ENCODE data around the gene NPLOC4. TPM values are rescaled to one million over a fixed set of nuclear protein-coding genes. Genes with fewer than 3 reads are reported as not detected.

The NPLOC4 gene
- total RNA-seq, 4 donors from 2014 or later: 45.8 to 98.5 (median 58.1) TPM

- DNase-seq: no peak
- WGBS, 2 donors: 0% methylated on average over 16 of the region's 34 CpGs; no CpG with 5 or more reads in 1 of the 2 donors
- TF ChIP-seq, protein P1, sequence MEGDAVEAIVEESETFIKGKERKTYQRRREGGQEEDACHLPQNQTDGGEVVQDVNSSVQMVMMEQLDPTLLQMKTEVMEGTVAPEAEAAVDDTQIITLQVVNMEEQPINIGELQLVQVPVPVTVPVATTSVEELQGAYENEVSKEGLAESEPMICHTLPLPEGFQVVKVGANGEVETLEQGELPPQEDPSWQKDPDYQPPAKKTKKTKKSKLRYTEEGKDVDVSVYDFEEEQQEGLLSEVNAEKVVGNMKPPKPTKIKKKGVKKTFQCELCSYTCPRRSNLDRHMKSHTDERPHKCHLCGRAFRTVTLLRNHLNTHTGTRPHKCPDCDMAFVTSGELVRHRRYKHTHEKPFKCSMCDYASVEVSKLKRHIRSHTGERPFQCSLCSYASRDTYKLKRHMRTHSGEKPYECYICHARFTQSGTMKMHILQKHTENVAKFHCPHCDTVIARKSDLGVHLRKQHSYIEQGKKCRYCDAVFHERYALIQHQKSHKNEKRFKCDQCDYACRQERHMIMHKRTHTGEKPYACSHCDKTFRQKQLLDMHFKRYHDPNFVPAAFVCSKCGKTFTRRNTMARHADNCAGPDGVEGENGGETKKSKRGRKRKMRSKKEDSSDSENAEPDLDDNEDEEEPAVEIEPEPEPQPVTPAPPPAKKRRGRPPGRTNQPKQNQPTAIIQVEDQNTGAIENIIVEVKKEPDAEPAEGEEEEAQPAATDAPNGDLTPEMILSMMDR (IDR thresholded peaks at IDR 0.05): no peak
- no peak for TF ChIP-seq POLR2A (IDR thresholded peaks at IDR 0.05)
- peaks cover 26 to 28% of the 10 kb centered on the region in 2 donors for H3K36me3 ChIP-seq
- H3K27me3 ChIP-seq: no peaks in the 10 kb centered on the region
- H3K4me1 ChIP-seq: peaks cover 43 to 51% of the 10 kb centered on the region in 2 donors
- intact Hi-C loops (cut with DNase I): no loop called here
- no peaks in the 10 kb centered on the region for H3K9me3 ChIP-seq
- H3K27ac ChIP-seq: peak overlapping the region; percentile 99 to 100 (median 100)
- peak overlapping the region; percentile 54 to 85 (median 58) for H3K4me3 ChIP-seq (replicated peaks in 1 of 3)
Measured at GRCh38 chr17:81514489-81514738, 122.5 kb downstream of the NPLOC4 start.

GRCh38 chr17:81513753-81514488 lies 123.0 kb downstream of the NPLOC4 start:
- peaks cover 28 to 31% of the 10 kb centered on the region in 2 donors for H3K36me3 ChIP-seq
- intact Hi-C loops (cut with DNase I): no loop called here
- no peaks in the 10 kb centered on the region for H3K9me3 ChIP-seq
- DNase-seq: peak; percentile 76 to 82
- peak overlapping the region; percentile 54 to 85 (median 58) for H3K4me3 ChIP-seq (replicated peaks in 1 of 3)
- peak overlapping the region; percentile 99 to 100 (median 100) for H3K27ac ChIP-seq
- H3K27me3 ChIP-seq: no peaks in the 10 kb centered on the region
- WGBS, 2 donors: 1 to 5% methylated on average over 4 to 15 of the region's 64 CpGs
- TF ChIP-seq POLR2A (IDR thresholded peaks at IDR 0.05): peak in 1 of 2 donors; percentile 69
- TF ChIP-seq, protein P1 (IDR thresholded peaks at IDR 0.05): no peak
- H3K4me1 ChIP-seq: peaks cover 43 to 51% of the 10 kb centered on the region in 2 donors

DNA sequence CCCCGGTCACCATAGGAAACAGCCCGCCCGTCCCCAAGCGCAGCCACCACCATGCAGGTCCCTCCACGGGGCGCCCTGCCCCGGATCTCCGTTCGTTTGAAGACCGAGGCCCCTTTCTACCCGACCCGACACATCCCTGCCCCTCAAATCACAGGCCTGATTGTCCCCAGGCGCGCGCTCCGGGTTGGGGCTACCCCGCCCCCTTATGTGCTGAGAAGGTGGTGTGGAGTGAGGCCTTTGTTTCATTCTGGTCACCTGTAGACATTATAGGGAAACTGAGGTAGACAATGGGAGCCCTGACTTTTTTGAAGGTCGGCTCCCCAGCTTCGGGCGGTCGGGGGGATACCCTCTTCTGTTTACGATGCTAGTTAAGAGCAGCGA lies 123.5 kb downstream of the NPLOC4 start:
- peak; percentile 76 to 80 for DNase-seq

GRCh38 chr17:81512562-81513371 lies 124.1 kb downstream of the NPLOC4 start, which contains the start of gene ACTG1:
TSS of gene ACTG1 (minus strand) at chr17:81512799. CDS start at chr17:81512354, 445 bp downstream.
- H3K4me3 ChIP-seq (replicated peaks in 1 of 3): peak within 1 kb of the TSS; percentile 92 to 97 (median 96)
- peak within 1 kb of the TSS; percentile 99 to 100 (median 100) for H3K27ac ChIP-seq
- intact Hi-C loops (cut with DNase I): no loop called here
- H3K9me3 ChIP-seq: no peaks in the 10 kb centered on the region
- WGBS, 2 donors: 1% methylated on average over 14 to 15 of the region's 111 CpGs
- H3K4me1 ChIP-seq: peaks cover 42 to 45% of the 10 kb centered on the region in 2 donors
- TF ChIP-seq, protein P1 (IDR thresholded peaks at IDR 0.05): no peak
- peak; percentile 95 to 99 for TF ChIP-seq POLR2A (IDR thresholded peaks at IDR 0.05)
- DNase-seq: peak; percentile 90 to 92
- H3K36me3 ChIP-seq: peaks cover 28 to 31% of the 10 kb centered on the region in 2 donors
- no peaks in the 10 kb centered on the region for H3K27me3 ChIP-seq

More for the DNA sequence above, 123.5 kb downstream of the NPLOC4 start:
- WGBS, 2 donors: 1 to 6% methylated on average over 14 to 23 of the region's 23 CpGs
- no peak for TF ChIP-seq POLR2A (IDR thresholded peaks at IDR 0.05)
- TF ChIP-seq, protein P1 (IDR thresholded peaks at IDR 0.05): no peak
- intact Hi-C loops (cut with DNase I): no loop called here
- H3K4me3 ChIP-seq (replicated peaks in 1 of 3): peak overlapping the region; percentile 54 to 85 (median 58)
- peaks cover 28 to 31% of the 10 kb centered on the region in 2 donors for H3K36me3 ChIP-seq
- peak overlapping the region; percentile 99 to 100 (median 100) for H3K27ac ChIP-seq
- no peaks in the 10 kb centered on the region for H3K27me3 ChIP-seq
- no peaks in the 10 kb centered on the region for H3K9me3 ChIP-seq
- peaks cover 45 to 51% of the 10 kb centered on the region in 2 donors for H3K4me1 ChIP-seq

All from thyroid gland (tissue), 4 donors.